ENCODE data around the gene CFAP57.

DNA sequence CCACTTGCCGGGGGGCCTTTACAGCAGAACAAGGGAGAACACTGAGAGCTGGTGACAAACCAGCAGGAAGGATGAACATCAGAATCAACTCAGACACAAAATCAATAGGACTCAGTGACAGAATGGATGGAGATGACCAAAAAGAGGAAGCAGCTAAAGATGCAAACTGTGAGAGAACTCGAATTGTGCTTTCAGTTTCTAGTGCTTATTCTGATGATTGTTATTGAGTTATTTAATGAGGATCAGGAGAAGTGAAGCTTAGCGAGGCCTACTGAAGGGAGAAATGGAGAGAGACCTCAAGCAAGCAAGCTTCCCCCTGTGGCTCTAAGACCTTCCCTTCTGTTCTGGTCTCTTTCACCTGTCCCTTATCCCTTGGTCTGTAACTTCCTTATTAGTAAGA lies 67.4 kb downstream of the CFAP57 start:
- TF ChIP-seq POLR2AphosphoS5 (IDR thresholded peaks at IDR 0.05; ENCODE audit: low read depth, low read length) (no peak), POLR2A (IDR thresholded peaks at IDR 0.05; ENCODE audit: low read depth, low read length) (no peak)
